ENCODE results near the gene GOLGA8N.

Gene GOLGA8N

GRCh38 chr15:32636908-32637567, 43.8 kb downstream of the GOLGA8N start:
- Mint-ChIP-seq H3K4me3 (no peak overlapping the region), H3K36me3 (ENCODE audit: insufficient read depth) (no peaks in the 10 kb centered on the region), H3K27me3 (no peaks in the 10 kb centered on the region), H3K27ac (no peak overlapping the region), H3K4me1 (ENCODE audit: low read depth in 2 of 2) (no peaks in the 10 kb centered on the region), H3K9me3 (no peaks in the 10 kb centered on the region)
- ATAC-seq (replicated peaks): no peak
- no peak for DNase-seq

- Mint-ChIP-seq H3K36me3 (ENCODE audit: insufficient read depth) (no peaks in the 10 kb centered on the region), H3K27me3 (no peaks in the 10 kb centered on the region)
Measured at GRCh38 chr15:32637704-32638103, 44.4 kb downstream of the GOLGA8N start.

GRCh38 chr15:32641517-32642059, 48.3 kb downstream of the GOLGA8N start, which contains the start of gene SCG5:
SCG5 (plus strand) TSS chr15:32641710; CDS start chr15:32643593, 1,883 bp downstream.
- H3K27ac Mint-ChIP-seq: no peak within 1 kb of the TSS
- no peak within 1 kb of the TSS for H3K4me3 Mint-ChIP-seq
- ATAC-seq (replicated peaks) (no peak), DNase-seq (no peak)
- no peaks in the 10 kb centered on the region for H3K27me3 Mint-ChIP-seq
- no peaks in the 10 kb centered on the region for H3K9me3 Mint-ChIP-seq
- H3K4me1 Mint-ChIP-seq (ENCODE audit: low read depth in 2 of 2): no peaks in the 10 kb centered on the region
- H3K36me3 Mint-ChIP-seq (ENCODE audit: insufficient read depth): no peaks in the 10 kb centered on the region

More at GRCh38 chr15:32637704-32638103, 44.4 kb downstream of the GOLGA8N start:
- Mint-ChIP-seq H3K4me1 (ENCODE audit: low read depth in 2 of 2) (no peaks in the 10 kb centered on the region), H3K4me3 (no peak overlapping the region), H3K27ac (no peak overlapping the region), H3K9me3 (no peaks in the 10 kb centered on the region)
- no peak for DNase-seq
- no peak for ATAC-seq (replicated peaks)

DNA sequence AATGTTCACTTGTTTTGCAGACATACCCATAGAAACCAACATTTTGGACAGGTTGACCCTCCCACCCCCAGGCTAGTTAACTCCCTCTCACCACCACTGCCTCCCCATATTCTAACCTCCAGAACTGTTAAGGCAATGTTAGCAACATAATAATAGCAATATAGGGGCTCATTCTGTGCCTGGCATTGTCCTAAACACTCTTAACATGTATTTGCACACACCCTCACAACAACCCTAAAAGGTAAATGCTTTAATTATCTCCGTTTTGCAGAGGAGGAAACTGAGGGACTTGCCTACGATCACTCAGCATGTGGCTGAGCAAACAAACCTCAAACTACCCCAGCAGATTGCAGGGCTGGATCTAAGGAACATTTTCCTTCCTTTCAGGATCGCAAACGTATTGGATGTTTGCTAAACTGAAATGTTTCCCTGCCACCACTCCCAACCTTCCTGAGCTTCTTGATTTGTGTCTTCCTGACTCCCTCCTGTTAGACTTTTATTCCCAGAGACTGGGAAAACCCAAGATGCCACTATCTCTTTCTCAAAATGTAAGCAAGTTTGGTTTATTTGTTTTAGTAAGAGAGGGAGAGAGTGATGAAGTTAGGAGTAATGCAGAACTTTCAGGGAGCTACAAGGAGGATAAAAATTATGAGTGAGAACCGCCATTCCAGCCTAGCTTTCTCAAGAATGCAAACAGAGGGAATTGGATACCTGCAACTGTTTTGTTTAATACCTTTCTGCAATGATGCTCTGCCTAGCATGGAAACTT, 49.6 kb downstream of the GOLGA8N start:
- Mint-ChIP-seq H3K4me1 (ENCODE audit: low read depth in 2 of 2) (no peaks in the 10 kb centered on the region), H3K27ac (no peak overlapping the region), H3K27me3 (no peaks in the 10 kb centered on the region), H3K4me3 (no peak overlapping the region), H3K9me3 (no peaks in the 10 kb centered on the region), H3K36me3 (ENCODE audit: insufficient read depth) (no peaks in the 10 kb centered on the region)
- DNase-seq (no peak), ATAC-seq (replicated peaks) (no peak)

DNA sequence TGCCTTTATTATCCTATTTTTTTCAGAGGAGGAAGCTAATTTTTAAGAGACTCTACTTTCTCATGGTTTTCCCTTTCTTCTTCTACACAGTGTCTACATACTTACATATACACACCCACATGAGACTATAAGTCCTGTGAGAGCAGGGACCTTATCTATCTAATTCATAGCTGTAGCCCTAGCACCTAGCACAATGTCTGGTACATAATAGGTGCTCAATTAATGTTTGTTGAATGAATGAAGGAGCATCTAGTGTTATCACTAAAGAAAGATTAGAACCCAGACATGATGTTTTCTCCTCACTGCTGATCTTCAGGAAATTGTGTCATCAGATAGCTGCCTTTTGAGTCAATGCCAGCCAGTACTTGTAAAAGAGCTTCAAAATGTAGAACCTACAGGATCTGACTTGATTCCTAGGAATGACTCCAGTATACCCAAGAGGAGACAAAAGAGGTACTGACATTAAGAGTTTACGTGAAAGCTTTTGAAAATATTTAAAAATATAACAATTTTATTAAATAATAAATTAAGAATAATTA, 50.7 kb downstream of the GOLGA8N start:
- H3K4me3 Mint-ChIP-seq: no peak overlapping the region
- no peak overlapping the region for H3K27ac Mint-ChIP-seq
- H3K27me3 Mint-ChIP-seq: no peaks in the 10 kb centered on the region
- H3K4me1 Mint-ChIP-seq (ENCODE audit: low read depth in 2 of 2): no peaks in the 10 kb centered on the region
- no peak for ATAC-seq (replicated peaks)
- no peaks in the 10 kb centered on the region for H3K36me3 Mint-ChIP-seq (ENCODE audit: insufficient read depth)
- DNase-seq: no peak
- H3K9me3 Mint-ChIP-seq: no peaks in the 10 kb centered on the region

DNA sequence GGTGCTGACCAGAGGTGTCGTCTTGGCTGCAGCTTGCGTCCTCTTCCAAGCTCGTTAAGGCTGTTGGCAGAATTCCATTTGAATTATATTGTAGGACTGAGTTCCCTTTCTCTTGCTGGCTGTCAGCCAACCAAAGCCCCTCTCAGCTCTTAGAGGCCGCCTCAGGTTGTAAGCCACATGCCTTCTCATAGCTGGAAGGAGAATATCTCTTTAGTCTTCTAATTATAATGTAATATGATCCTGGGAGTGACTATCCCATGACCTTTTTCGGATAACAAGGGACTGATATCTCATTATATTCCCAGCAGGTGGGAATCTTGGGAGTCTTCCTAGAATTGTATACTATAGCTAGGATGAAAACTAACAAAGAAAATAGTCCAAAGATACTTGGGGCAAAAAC, 53.0 kb downstream of the GOLGA8N start:
- Mint-ChIP-seq H3K9me3 (no peaks in the 10 kb centered on the region), H3K4me3 (no peak overlapping the region), H3K27me3 (no peaks in the 10 kb centered on the region), H3K27ac (no peak overlapping the region), H3K4me1 (ENCODE audit: low read depth in 2 of 2) (no peaks in the 10 kb centered on the region), H3K36me3 (ENCODE audit: insufficient read depth) (no peaks in the 10 kb centered on the region)
- DNase-seq (no peak), ATAC-seq (replicated peaks) (no peak)

DNA sequence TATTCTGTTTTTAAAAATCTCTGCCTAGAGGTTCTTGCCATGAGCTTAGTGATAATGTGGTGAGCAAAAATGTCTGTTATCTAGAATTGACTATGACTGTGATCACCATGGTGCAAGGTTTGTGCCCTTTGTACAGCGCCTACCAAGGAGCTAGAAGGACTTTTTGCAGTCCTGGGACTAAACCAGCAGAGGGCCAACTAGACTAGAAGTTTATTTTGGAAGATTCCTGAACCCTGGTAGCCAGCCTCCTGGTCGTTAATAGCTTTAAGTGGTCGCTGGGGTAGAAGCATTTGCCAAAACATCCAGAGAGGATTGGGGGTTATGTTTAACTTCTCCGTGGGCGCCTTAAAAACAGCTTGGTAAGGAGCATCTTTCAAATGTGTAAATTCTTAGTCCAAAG, 56.1 kb downstream of the GOLGA8N start:
- Mint-ChIP-seq H3K9me3 (no peaks in the 10 kb centered on the region), H3K36me3 (ENCODE audit: insufficient read depth) (no peaks in the 10 kb centered on the region), H3K4me3 (no peak overlapping the region), H3K27ac (no peak overlapping the region), H3K4me1 (ENCODE audit: low read depth in 2 of 2) (no peaks in the 10 kb centered on the region), H3K27me3 (no peaks in the 10 kb centered on the region)
- ATAC-seq (replicated peaks) (no peak), DNase-seq (no peak)

DNA sequence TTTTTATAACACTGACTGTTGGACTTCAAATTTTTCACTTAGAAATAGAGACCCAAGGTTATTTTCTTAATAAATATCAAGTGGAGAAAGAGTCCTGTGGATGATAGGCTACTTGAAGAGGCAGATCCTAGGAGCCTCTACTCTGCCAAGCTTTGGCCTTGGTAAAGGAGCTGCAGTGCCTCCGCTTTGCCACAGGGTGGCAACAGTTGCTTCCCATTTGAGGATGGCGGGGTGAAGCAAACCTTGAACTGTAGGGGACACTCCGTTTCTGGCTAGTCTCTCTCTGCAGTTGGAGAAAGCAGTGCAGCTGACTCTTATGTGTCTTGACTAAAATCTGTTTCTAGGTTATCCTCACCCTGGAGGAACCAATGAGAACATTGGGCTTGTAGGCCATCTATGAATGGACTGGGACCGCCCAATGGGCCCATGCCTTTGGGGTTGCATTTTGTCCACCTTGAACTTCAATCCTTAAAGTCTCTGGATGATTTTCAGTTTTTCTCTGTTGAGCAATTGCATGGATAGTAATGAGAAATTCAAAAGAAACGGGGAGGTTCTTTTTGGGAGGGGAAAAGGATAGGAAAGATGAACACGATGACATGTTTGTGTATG, 58.1 kb downstream of the GOLGA8N start:
- no peaks in the 10 kb centered on the region for H3K9me3 Mint-ChIP-seq
- H3K27me3 Mint-ChIP-seq: no peaks in the 10 kb centered on the region
- no peaks in the 10 kb centered on the region for H3K4me1 Mint-ChIP-seq (ENCODE audit: low read depth in 2 of 2)
- no peaks in the 10 kb centered on the region for H3K36me3 Mint-ChIP-seq (ENCODE audit: insufficient read depth)
- DNase-seq (peak; percentile 32 to 45 (median 43)), ATAC-seq (replicated peaks) (peak; percentile 82)
- H3K4me3 Mint-ChIP-seq: no peak overlapping the region
- no peak overlapping the region for H3K27ac Mint-ChIP-seq

DNA sequence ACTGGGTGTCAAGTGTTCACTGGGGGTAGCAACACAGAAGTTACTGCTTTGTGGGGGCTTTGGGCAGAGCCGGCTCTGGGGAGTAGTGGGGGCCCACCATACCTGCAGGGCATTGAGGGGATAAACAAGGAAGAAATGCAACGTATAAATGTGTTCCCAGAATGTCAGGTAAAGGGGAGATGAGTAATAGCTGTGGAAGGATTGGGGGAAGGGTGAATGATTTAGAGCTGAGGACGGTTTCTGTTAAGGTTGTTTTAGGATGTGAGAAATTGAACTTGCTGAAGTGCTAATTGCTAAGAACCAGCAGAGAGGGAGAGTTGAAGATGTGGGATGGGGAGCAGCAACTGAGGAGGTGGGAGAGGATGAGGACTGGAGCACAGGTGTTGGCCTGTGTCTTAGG, 58.9 kb downstream of the GOLGA8N start:
- H3K27ac Mint-ChIP-seq: no peak overlapping the region
- DNase-seq: no peak

GRCh38 chr15:32656091-32656490, 62.8 kb downstream of the GOLGA8N start:
- DNase-seq: no peak
- no peaks in the 10 kb centered on the region for H3K27me3 Mint-ChIP-seq
- H3K9me3 Mint-ChIP-seq: no peaks in the 10 kb centered on the region
- no peaks in the 10 kb centered on the region for H3K36me3 Mint-ChIP-seq (ENCODE audit: insufficient read depth)
- no peak overlapping the region for H3K4me3 Mint-ChIP-seq
- H3K4me1 Mint-ChIP-seq (ENCODE audit: low read depth in 2 of 2): peaks cover 5 to 10% of the 10 kb centered on the region in 2 donors
- ATAC-seq (replicated peaks): no peak
- H3K27ac Mint-ChIP-seq: no peak overlapping the region

More for the DNA sequence above, 58.9 kb downstream of the GOLGA8N start:
- ATAC-seq (replicated peaks): no peak
- no peaks in the 10 kb centered on the region for H3K9me3 Mint-ChIP-seq
- no peak overlapping the region for H3K4me3 Mint-ChIP-seq
- H3K4me1 Mint-ChIP-seq (ENCODE audit: low read depth in 2 of 2): peaks cover under 1 to 2% of the 10 kb centered on the region in 2 donors
- H3K36me3 Mint-ChIP-seq (ENCODE audit: insufficient read depth): no peaks in the 10 kb centered on the region
- H3K27me3 Mint-ChIP-seq: no peaks in the 10 kb centered on the region

DNA sequence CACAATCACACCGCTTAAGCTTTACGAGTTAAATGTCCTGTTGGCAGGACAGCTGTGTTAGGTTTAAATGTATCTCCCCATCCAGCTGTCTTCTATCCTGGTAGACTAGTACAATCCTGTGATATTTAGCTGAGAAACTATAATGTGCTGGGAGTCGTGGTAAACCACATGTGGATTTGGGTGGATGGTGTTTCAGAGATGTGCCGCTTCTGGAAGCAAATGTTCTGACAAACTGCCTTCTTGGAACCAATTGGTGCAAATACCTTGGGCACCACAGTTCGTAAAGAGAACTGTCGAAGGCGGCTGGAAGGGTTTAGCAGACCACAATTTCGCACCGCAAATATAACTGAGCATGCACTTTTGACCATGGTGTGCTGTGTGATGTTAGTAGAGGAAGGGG, 63.2 kb downstream of the GOLGA8N start:
- H3K27me3 Mint-ChIP-seq: no peaks in the 10 kb centered on the region
- ATAC-seq (replicated peaks) (no peak), DNase-seq (no peak)
- no peak overlapping the region for H3K4me3 Mint-ChIP-seq
- H3K27ac Mint-ChIP-seq: no peak overlapping the region
- no peaks in the 10 kb centered on the region for H3K36me3 Mint-ChIP-seq (ENCODE audit: insufficient read depth)
- peaks cover 5 to 10% of the 10 kb centered on the region in 2 donors for H3K4me1 Mint-ChIP-seq (ENCODE audit: low read depth in 2 of 2)
- H3K9me3 Mint-ChIP-seq: no peaks in the 10 kb centered on the region

Data from effector memory CD8-positive, alpha-beta T cell (primary cell).